SK-N-SH (cell line): Measurements from ENCODE around the gene FRAS1. TPM values are rescaled to one million over a fixed set of nuclear protein-coding genes. Genes with fewer than 3 reads are reported as not detected.

Source experiments
- CTCF ChIA-PET: fragments of 300-600, 350-600 bp; formaldehyde crosslinking; extraction: SDS; loops from one replicate; lab custom pipeline; 2021; lab: Yijun Ruan, JAX
- POLR2A ChIA-PET: fragments of 350-600 bp; sonication (Branson Sonifier 250); formaldehyde crosslinking; extraction: SDS; loops from one replicate; lab custom pipeline; 2020; ENCODE audit warnings: antibody characterized with exemption, inconsistent platforms; lab: Yijun Ruan, JAX
- DNase-seq: peaks from one replicate; pipeline ENCODE4 v3.0.0; 2012
- H2AFZ ChIP-seq: fragments of 200-600 bp; sonication (generic); 2 replicates; pipeline ENCODE4 v1.8.1; 2016; ENCODE audit warnings: antibody characterized with exemption, mild to moderate bottlenecking, low read depth
- H3F3A ChIP-seq: fragments of 200-600 bp; sonication (generic); replicated peaks from 2 replicates; pipeline ENCODE3; 2016; ENCODE audit warnings: antibody characterized with exemption, mild to moderate bottlenecking; ENCODE audit not compliant: insufficient read depth
- H3K27ac ChIP-seq, 2 experiments: fragments of 200-500 bp in 1 of 2; fragments of 200-600 bp in 1 of 2; sonication (Bioruptor generic) in 1 of 2; sonication (generic), shearing (Covaris generic) in 1 of 2; 2 replicates each; pipeline versions ENCODE4 v1.5.1 to v1.6.1; 2014 to 2016; ENCODE audit warnings: low read depth in 2 of 2, inconsistent platforms in 1 of 2, low read length in 1 of 2, mild to moderate bottlenecking in 1 of 2, mixed read lengths in 1 of 2
- H3K27me3 ChIP-seq: fragments of 200-600 bp; sonication (generic), shearing (Covaris generic); 2 replicates; pipeline ENCODE4 v1.6.1; 2016; ENCODE audit warnings: mixed run types; ENCODE audit not compliant: insufficient read depth
- H3K36me3 ChIP-seq, 2 experiments: fragments of 200-500 bp in 1 of 2; fragments of 200-600 bp in 1 of 2; sonication (Bioruptor generic) in 1 of 2; sonication (generic) in 1 of 2; replicated peaks in 1 of 2; 2 replicates each; pipeline versions ENCODE3 to v1.5.1; 2014 to 2016; ENCODE audit warnings: low read length in 1 of 2, mild to moderate bottlenecking in 1 of 2; ENCODE audit not compliant: insufficient read depth in 2 of 2, control insufficient read depth in 1 of 2
- H3K4me1 ChIP-seq, 2 experiments: fragments of 200-500 bp in 1 of 2; fragments of 200-600 bp in 1 of 2; sonication (Bioruptor generic) in 1 of 2; sonication (generic), shearing (Covaris generic) in 1 of 2; 2 replicates each; pipeline versions ENCODE4 v1.5.1 to v1.6.1; 2014 to 2016; ENCODE audit warnings: low read depth in 1 of 2, low read length in 1 of 2, mixed run types in 1 of 2; ENCODE audit not compliant: insufficient read depth in 2 of 2, control insufficient read depth in 1 of 2
- H3K4me2 ChIP-seq: fragments of 200-600 bp; sonication (generic), shearing (Covaris generic); 2 replicates; pipeline ENCODE4 v1.6.1; 2017; ENCODE audit warnings: mixed run types
- H3K4me3 ChIP-seq, 2 experiments: fragments of 200-500 bp in 1 of 2; fragments of 200-600 bp in 1 of 2; sonication (Bioruptor generic) in 1 of 2; sonication (generic), shearing (Covaris generic) in 1 of 2; 2 replicates each; pipeline versions ENCODE4 v1.5.1 to v1.8.1; 2014 to 2016; ENCODE audit warnings: low read depth in 2 of 2, inconsistent platforms in 1 of 2, low read length in 1 of 2, mild to moderate bottlenecking in 1 of 2, mixed read lengths in 1 of 2, moderate library complexity in 1 of 2
- H3K79me2 ChIP-seq: fragments of 200-600 bp; sonication (generic); 2 replicates; pipeline ENCODE4 v1.8.1; 2017; ENCODE audit warnings: mild to moderate bottlenecking; ENCODE audit not compliant: insufficient read depth
- H3K9ac ChIP-seq: fragments of 200-600 bp; sonication (generic); 2 replicates; pipeline ENCODE4 v1.6.1; 2017; ENCODE audit warnings: mixed run types
- H3K9me2 ChIP-seq: fragments of 200-600 bp; sonication (generic); 2 replicates; pipeline ENCODE4 v1.6.1; 2017; ENCODE audit warnings: mixed run types
- H3K9me3 ChIP-seq: fragments of 200-600 bp; sonication (generic); 2 replicates; pipeline ENCODE4 v1.6.1; 2017; ENCODE audit warnings: mixed run types, mild to moderate bottlenecking, moderate library complexity
- H4K20me1 ChIP-seq: fragments of 200-600 bp; sonication (generic); 2 replicates; pipeline ENCODE4 v1.6.1; 2017; ENCODE audit warnings: mild to moderate bottlenecking, mixed run types; ENCODE audit not compliant: insufficient read depth
- CTCF ChIP-seq: fragments of 200-600 bp; sonication (generic); IDR thresholded peaks from 2 replicates; pipeline ENCODE4 v1.6.1; 2017; ENCODE audit warnings: antibody characterized with exemption, mild to moderate bottlenecking, moderate library complexity
- ELF1 ChIP-seq: IDR thresholded peaks from 2 replicates; pipeline ENCODE4 v1.4.0; 2012
- EP300 ChIP-seq, 2 experiments: IDR thresholded peaks; 2 replicates each; pipeline versions ENCODE4 v1.4.0 to v1.6.1; 2012; ENCODE audit warnings: borderline replicate concordance in 1 of 2, low read depth in 1 of 2, low read length in 1 of 2
- EZH2phosphoT487 ChIP-seq: fragments of 200-600 bp; sonication (generic); IDR thresholded peaks from 2 replicates; pipeline ENCODE4 v1.6.1; 2017; ENCODE audit warnings: low read depth, mixed run types, mild to moderate bottlenecking, antibody characterized with exemption, moderate library complexity, borderline replicate concordance
- FOSL2 ChIP-seq: IDR thresholded peaks from 2 replicates; pipeline ENCODE4 v1.4.0; 2012; ENCODE audit warnings: low read depth, mild to moderate bottlenecking, moderate library complexity, borderline replicate concordance
- FOXJ3 ChIP-seq: sonication (generic); formaldehyde crosslinking; IDR thresholded peaks from 2 replicates; pipeline ENCODE4 v1.5.1; 2020; ENCODE audit warnings: mild to moderate bottlenecking, missing genetic modification reagents
- FOXM1 ChIP-seq: IDR thresholded peaks from 2 replicates; pipeline ENCODE4 v1.4.0; 2012; ENCODE audit warnings: low read depth, mild to moderate bottlenecking
- IRF3 ChIP-seq: fragments of 150-350 bp; IDR thresholded peaks from 2 replicates; pipeline ENCODE4 v1.6.1; 2016; ENCODE audit warnings: mild to moderate bottlenecking, low read depth, low read length
- JUND ChIP-seq: IDR thresholded peaks from 2 replicates; pipeline ENCODE4 v1.4.0; 2012
- MEF2A ChIP-seq: IDR thresholded peaks from 2 replicates; pipeline ENCODE4 v1.4.0; 2012; ENCODE audit warnings: low read depth, borderline replicate concordance
- NFIC ChIP-seq: IDR thresholded peaks from 2 replicates; pipeline ENCODE4 v1.4.0; 2012; ENCODE audit warnings: borderline replicate concordance
- RFX5 ChIP-seq: IDR thresholded peaks from 2 replicates; pipeline ENCODE4 v1.6.1; 2012; ENCODE audit warnings: mild to moderate bottlenecking, improper control_type of control experiment, low read length
- RXRA ChIP-seq: IDR thresholded peaks from 2 replicates; pipeline ENCODE4 v1.4.0; 2012; ENCODE audit warnings: low read depth, mild to moderate bottlenecking, borderline replicate concordance
- TCF12 ChIP-seq: IDR thresholded peaks from 2 replicates; pipeline ENCODE4 v1.4.0; 2012
- USF1 ChIP-seq: IDR thresholded peaks from 2 replicates; pipeline ENCODE4 v1.4.0; 2012; ENCODE audit warnings: low read depth, borderline replicate concordance
- YY1 ChIP-seq: IDR thresholded peaks from 2 replicates; pipeline ENCODE4 v1.4.0; 2012; ENCODE audit warnings: low read depth, mild to moderate bottlenecking
- WGBS: methylation state at CpG from one replicate; pipeline ENCODE4 v1.1.6; 2017; ENCODE audit warnings: low lambda C conversion rate; 5-methylcytosine and 5-hydroxymethylcytosine counted together
- polyA plus RNA-seq, 3 experiments: library from polyadenylated mRNA; depleted of rRNA; stranded (reverse); fragments of >200 nt; gene quantifications; 2 replicates each; pipeline ENCODE4 v1.2.3, GENCODE V29; 2012

FRAS1 gene
- polyA plus RNA-seq, 1 of the 3 experiments (the other 2 are of a cell fraction), result 8.3 TPM

- no peak for TF ChIP-seq CTCF
- no peak for TF ChIP-seq EZH2phosphoT487
- no peak for TF ChIP-seq YY1
- no peak for TF ChIP-seq ELF1
- no peak for TF ChIP-seq TCF12
- TF ChIP-seq FOSL2, result no peak
- no peak for TF ChIP-seq RFX5
- no peak for TF ChIP-seq JUND
- no peak for TF ChIP-seq EP300 (IDR thresholded peaks at IDR 0.05; ENCODE audit: borderline replicate concordance in 1 of 2, low read depth in 1 of 2, low read length in 1 of 2)
- no peak for TF ChIP-seq FOXJ3 (CRISPR knock-in tag)
- TF ChIP-seq IRF3, result no peak
- TF ChIP-seq FOXM1, result no peak
- TF ChIP-seq RXRA, result no peak
Measured at GRCh38 chr4:78292856-78293255, 235.7 kb downstream of the FRAS1 start (continued).

GRCh38 chr4:78293348-78293747, 236.2 kb downstream of the FRAS1 start:
- CTCF ChIA-PET, result no interaction called here
- H4K20me1 ChIP-seq, result no peaks in the 10 kb centered on the region
- peak overlapping the region; percentile 55 for H3K4me2 ChIP-seq
- POLR2A ChIA-PET, result no interaction called here
- peak overlapping the region; percentile 71 to 86 for H3K27ac ChIP-seq
- H3F3A ChIP-seq, result peaks cover 48% of the 10 kb centered on the region
- no peaks in the 10 kb centered on the region for H3K79me2 ChIP-seq
- H3K27me3 ChIP-seq, result no peaks in the 10 kb centered on the region
- H3K4me1 ChIP-seq, result peaks cover 12 to 28% of the 10 kb centered on the region in 2 experiments
- H3K4me3 ChIP-seq, result no peak overlapping the region
- peaks cover 0 to 7% of the 10 kb centered on the region in 2 experiments for H3K36me3 ChIP-seq
- no peak for DNase-seq
- no peak overlapping the region for H2AFZ ChIP-seq
- H3K9ac ChIP-seq, result peak overlapping the region; percentile 35; the same call in 1 of the 2 replicates
- H3K9me3 ChIP-seq, result no peaks in the 10 kb centered on the region
- TF ChIP-seq EZH2phosphoT487 (no peak), USF1 (no peak), JUND (no peak), ELF1 (no peak), MEF2A (no peak), NFIC (no peak), IRF3 (no peak)
- H3K9me2 ChIP-seq, result no peaks in the 10 kb centered on the region
- 26% methylated on average over 1 of the region's 1 CpG for WGBS
